NCI-H2081 treated with DMSO at 0.1 percent for 48 hours (cell line): Measurements from ENCODE around the gene CELSR1.

Experiments
- DNase-seq: peaks from one replicate; lab custom pipeline; 2025; lab: John Stamatoyannopoulos, UW

The CELSR1 gene

DNA sequence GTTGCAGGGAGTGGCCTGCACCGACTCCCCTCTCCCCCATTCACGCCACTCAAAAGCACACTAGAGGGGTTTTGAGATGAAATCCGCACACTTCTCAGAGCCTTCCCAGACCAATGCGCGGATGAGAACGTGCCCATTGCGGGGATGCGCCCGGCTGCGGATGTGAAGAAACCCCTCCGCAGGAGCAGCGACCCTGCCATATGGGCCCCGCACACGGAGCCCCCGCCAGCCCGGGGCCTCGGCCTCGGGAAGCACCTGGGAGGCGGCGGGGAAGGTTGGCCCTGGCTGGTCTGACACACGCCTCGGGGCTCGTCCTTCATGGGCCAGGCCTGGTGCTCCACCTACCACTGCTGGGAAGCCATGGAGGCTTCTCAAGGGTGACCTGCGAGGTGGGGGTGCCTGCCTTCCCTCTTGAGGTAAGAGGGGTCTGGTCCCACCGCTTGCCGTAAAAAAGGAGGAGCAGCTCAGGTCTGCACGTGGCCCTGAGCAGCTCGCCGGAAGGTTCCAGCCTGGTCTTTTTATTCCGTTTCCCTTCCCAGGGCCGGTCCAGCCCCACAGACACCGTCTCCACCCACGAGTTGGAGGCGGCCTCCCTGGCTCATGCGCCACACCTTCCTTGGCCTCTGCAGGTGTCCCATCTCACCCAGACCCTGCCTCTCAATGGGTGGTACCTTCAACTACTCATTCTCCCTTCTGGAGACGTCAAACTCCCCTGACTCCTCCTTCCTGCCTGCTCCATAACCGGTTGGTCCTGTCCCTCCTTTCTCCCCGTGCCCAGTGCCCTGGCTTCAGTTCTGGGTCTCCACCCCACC is 162.6 kb downstream of the CELSR1 start:
- no peak for DNase-seq

DNA sequence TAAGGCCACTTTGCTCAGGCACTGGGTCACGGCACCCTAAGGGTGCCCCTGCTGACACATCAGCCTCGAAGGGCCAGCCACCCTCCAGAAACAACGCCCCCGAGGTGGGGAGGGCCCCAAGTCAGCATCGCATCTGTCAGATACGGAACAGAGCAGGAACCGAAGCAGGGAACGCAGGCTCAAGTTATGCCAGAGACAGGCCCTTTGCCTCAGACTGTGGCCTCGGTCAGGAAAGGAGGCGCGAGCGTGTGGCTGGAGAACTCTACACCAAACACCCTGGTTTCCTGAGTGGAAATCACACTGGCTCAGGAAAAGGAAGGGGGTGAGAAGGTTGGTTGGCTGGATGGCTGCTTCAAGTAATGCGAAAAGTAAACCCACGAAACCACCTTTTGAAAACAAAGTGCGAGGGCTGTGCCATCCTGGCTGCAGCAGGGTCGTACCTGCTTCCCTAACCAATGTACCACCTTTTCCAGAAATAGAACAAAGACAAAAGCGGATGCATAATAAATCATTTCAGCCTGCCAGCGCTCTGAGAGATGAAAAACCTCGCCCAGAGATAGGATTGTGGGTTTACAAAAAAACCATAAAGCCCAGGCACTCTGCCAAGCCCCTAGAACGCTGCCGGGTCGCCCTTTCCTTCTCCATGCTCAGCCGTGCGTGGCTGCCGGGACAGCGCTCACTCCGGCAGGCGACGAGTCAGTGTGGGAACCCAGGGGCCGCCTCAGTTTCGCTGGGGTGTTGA is 163.3 kb downstream of the CELSR1 start:
- DNase-seq, result no peak

DNA sequence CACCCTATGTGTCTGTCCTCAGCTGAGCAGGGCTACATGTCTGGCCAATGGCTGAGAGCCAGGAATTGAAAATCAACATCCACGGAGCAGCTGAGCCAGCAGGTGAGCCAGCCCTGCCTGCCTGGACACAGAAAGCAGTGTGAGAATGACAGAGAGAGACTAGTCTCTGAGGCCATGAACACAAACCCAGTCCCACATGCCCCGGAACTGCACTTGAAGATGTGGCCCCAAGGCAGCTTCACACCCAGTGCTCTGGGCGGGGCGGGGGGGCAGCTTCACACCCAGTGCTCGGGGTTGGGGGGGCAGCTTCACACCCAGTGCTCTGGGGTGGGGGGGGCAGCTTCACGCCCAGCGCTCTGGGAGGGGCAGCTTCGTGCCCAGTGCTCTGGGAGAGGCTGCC is 164.3 kb downstream of the CELSR1 start:
- no peak for DNase-seq

DNA sequence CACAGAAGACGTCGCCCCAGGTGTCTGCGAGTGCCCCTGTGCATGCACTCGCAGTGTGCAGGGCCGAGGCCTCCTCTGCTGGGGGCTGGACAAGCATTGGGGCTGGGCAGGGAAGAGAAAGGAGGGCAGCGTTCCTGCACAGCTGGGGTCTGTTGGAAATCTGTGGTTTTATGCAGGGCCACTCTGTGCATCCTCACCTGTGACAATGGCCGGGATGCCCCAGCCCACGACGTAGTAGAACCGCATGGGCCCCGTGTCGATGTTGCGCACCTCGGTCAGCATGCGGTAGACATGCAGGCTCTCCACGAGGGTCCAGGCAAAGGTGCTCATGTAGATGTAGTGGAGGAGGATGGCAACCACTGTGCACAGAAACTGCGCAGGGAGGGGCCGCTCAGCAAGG is 164.7 kb downstream of the CELSR1 start:
- DNase-seq, result no peak

DNA sequence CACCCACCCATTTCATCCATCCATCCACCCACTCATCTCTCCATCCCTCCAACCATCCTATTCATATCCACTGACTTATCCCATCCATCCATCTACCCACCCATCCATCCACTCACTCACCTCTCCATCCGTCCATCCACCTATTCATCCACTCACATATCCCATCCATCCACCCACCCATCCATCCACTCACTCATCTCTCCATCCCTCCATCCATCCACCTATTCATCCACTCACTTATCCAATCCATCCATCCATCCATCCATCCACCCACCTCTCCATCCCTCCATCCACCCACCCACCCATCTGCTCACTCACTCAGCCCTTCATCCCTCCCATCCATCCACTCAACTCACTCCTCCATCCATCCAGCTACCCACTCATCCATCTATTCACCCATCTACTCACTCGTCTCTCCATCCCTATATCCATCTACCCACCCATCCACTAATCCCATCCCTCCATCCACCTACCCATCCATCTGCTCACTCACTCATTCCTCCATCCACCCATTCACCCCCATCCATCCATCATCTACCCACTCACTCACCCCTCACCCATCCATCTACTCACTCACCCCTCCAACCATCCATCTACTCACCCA is 165.7 kb downstream of the CELSR1 start:
- no peak for DNase-seq

DNA sequence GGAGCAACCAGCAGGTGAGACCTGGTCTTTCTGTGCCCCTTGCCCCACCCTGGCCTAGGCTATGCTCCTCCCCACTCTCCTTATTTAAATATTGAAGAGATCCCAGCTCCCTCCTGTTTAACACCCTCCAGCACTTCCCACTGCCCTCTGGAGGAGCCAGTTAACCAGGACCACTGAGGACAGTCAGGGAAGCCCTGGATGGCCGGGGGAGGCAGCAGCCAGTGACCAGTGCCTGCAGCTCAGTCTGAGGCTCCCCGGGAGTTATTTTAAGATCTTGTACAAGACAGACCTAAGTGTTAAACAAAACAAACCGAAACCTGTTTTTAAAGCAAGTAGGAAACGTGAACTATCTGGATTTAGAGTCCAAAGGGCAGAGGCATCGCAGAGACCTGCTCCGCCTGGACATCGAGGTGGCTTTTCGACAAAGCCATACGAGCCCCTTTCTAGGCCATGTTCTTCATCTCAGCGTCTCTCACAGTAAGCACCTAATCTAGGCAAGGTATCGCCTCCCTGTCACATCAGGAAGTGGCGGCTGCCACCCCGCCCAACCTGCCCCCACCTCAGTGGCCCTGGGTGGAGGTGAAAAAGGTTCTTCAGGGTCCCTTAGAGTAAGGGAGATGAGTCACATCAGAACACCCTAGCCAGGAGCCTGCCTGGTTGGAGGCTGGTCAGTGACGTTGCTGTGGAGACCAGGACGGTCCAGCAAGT is 166.7 kb downstream of the CELSR1 start:
- DNase-seq, result no peak

DNA sequence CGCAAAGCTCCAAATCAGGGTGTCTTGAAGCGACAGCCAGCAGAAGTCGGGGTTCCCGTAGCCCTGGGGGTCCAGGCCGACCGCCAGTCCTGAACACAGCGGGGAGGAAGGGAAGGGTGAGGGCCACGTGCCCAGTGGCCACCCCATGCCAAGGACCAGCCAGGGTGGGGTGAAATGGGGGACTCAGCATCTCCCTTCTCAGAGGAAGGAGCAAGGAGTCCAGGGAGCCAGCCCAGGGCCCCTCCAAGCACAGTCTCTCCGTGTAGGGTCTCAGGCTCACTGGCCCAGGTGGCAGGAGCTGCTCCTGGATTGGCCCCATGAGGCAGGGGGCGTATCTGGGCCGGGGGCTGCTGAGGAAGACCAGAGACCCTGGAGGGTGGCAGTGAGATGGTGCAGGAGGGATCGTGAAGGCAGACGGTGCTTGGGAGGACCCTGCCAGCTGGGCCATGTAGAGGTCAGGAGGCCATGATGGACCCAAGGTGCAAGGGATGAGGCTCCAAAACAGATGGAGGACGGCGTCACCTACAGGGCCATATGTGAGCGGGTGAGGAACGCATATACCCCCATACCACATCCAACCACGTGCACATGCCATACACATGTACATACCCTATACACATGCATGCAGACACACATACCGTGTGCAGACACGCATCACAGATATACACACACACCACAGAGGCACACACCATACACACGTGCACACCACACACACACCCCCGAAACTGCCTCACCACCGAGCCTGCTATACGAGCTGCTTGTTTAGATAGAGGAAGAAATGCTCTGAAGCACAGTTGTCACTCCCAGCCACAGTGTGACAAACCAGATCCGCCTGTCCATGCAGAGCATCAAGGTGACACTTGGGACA is 167.5 kb downstream of the CELSR1 start:
- DNase-seq, result no peak

DNA sequence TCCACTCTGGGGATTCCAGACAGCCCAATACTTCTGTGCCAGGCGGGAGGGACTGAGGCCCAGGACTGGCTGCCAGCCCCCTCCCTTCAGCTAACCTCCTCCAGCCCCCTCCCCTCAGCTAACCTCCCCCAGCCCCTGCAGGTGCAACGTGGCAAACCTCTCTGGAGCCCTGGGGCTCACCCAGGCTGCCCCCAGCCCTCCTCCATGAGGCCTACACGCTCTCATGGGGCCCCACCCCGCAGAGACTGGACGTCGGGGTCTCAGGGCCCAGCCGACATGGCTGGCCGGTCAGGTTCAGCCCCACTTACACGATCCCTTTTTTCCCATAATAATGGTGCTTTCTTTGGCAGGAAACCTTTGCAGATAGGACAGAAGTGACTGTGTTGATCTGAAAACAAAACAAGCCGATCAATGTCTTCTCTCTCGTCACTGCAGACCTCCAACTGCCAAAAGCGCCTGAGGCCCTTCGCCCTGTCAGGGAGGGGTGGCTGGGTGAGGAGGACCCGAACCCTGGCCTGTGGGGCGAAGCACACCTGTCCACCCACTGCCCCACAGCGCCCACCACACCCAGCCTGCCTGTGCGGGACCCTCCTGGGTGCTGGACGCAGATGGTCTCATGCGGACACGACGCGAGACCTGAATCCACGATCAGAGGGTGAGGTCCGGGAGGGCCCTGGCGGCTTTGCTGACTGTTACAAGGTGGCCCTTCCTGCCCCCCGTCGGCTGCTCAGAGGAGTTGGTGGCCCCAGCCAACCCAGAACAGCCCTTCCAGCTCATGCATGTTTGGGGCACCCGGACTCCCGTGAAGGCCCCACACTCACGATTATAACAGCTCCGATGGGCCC is 168.3 kb downstream of the CELSR1 start:
- no peak for DNase-seq

DNA sequence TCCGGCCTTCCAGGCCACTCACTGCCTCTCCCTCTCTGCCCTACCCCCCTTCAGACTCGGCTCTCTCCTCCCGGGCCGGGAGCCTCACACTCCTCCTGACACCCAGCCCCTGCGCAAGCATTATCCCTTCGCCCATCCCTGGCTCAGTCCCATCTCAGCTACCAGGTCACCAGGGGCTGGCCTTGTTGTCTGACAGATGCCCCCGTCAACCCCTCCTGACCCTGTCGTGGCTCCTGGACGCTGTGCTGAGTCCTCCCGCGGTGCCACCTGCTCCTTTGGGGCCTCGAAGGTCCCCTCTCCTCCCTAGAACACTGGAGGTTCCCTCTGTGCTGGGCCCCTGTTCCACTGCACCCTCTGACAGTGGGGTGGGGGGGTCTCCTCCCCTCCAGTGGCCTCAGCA is 169.0 kb downstream of the CELSR1 start:
- no peak for DNase-seq

DNA sequence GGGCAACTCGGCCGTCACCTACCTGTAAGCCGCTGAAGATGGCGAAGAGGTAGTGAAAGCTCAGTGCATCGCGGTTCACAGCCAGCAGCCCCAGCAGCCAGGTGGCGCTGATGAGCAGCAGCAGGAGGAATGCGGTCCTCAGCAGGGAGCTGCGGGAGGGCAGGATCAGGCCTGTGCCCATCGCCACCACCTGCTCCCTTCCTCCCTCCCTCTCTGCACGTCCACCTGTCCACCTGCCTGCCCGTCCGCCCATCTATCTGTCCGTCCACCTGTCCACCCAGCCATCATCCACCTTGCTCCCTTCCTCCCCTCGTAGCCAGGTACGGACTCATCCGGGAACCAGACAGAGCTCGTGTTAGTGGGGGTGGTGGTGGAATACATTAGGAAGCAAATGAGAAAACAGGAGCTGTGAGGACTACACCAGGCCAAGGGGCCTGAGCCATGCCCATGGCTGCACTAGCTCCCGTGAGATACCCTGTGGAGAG is 169.7 kb downstream of the CELSR1 start:
- no peak for DNase-seq

DNA sequence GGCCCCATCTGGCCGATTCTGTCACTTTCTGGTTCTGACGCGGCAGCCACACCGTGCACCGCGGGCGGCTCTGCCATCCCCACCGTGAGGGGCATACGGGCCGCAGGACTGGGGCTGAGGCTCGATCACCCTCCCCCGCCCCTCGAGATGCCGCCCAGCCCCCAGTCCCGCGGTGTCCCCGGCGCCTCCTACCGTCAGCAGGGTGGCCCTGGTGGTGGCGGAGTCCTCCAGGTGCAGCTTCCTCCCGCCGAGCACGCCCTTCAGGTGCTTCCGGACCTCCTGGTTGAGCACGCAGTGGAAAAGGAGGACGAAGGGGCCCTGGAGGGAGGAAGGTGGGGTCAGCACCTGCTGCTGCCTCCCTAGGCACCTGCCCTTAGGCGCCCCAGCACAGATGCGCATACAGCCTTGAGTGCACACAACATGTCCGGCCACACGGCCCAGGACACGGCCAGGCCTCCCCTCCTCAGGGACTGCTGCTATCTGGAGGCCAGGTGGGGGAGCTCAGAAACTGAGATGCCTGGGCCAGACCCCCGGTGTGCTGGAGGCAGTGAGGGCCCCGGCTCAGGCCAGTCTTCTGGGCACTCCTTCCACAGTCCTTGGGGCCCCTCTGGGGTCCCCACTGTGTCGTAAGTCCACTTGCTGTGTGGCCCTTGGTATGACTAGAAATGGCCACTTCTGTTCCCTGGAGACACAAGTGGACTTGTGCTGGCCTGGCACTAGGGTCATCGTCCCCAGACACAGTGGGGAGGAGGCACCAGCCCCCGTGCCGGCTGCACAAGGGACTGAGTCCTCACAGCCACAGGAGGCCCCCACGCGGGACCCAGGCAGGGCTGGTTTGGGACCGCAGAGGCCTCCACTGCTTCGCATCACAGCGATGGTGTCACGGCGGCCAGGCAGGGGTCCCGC is 170.4 kb downstream of the CELSR1 start:
- no peak for DNase-seq

DNA sequence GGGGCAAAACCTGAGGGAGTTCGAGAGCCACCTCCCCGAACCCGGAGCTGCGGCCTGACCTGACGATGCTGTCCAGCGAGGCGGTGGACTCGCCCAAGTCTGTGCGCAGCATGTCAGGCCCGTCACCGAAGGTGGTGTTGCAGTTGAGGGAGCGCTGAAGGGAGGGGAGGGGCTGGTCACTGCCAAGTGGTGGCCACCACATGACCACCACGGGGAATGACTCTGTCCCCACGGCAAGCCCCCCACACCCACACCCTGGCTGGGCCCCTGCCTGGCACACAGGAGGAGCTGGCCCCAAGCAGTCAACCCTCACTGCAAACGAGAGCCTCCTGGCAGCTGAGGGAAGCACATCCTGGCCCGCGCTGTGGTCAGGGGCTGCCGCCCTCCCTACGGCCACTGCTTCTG is 171.1 kb downstream of the CELSR1 start:
- no peak for DNase-seq

DNA sequence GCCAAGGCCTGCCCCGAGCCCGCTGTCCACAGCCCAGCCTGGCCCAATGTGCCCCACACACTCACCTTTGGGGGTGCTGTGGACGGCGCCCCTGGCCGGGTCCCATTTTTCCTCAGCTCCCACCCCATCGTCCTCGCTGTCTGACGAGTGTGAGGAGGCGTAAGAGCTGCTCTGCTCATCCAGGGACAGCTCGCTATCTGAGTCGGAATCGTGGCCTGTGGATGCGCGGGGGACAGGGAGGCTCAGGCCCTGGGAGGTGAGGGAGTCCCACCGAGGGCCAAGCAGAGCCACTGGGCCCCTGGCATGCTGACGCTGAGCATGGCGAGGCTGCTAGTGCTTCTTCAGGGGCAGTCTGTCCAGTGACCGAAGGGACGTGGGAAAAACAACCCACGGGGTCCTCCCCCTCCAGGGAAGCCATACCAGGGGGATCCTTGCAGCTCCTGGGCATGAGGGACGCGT is 172.2 kb downstream of the CELSR1 start:
- DNase-seq, result no peak

DNA sequence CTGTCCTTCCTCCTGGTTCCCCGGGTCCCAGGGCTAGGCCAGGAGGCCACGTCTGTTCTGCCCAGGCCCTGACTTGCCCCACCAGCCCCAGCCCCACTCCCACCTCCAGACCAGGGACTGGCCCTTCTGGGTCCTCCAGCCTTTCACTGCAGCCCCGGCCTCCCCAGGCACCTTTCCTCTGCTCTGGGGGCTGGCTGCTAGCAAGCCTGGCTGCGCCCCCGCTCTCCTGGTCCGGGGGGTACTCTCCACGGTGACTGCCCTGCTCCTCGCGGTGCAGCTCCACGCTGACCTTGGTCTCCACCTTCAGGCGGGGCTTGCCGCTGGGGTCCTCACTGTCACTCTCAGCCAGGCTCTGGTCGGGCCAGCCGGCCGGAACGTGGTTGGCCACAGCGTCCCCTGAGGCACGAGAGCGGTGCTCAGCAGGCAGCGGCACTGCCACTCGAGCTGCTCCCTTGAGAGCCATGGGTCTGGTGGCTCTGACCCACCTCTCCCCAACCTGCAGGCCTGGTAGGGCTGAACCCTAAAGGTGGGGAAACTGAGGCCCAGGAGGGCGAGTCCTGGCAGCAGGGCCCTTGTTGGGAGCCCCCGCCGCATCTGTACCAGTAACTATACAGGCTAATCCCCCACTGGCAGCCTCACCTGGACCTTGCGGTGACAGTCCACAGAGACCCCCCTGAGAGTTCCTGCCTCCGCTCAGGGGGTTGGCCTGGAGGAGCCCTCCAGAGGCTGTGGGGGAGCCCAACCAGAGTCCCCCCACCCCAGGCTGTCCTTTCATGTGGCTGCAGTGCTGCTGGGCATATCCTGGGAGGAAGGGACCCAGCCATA is 172.9 kb downstream of the CELSR1 start:
- DNase-seq, result no peak

DNA sequence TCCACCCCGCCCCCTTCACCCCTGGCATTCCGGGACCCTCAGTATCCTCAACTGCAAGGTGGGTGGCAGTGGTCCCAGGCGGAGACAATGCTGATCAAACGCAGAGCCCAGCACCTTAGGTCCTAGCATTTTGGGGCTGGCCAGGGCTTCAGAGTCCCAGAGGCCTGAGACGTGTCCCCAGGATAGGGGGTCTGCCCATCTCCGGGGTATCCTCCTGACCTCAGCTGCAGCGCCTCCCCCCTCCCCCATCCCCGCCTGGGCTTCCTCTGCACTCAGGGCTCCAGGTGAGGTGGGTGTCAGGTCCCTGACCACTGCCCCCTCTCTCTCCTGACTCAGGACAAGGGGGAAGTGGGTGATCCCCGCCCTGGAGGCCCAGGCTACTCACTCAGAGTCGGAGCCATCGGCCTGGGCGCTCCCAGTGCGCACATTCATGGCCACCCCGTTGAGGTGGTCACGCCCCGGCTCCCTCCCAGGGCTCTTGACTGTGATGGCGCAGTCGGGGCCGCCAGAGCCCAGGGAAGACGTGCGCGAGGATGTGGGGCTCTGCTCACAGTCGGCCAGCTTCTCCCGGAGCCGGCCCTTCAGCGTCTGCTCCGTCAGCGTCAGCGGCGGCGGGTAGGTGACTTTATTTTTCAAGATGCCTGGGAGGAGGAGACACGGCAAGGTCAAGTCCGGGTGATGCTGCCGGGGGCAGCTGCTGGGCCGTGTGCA is 173.7 kb downstream of the CELSR1 start:
- no peak for DNase-seq

DNA sequence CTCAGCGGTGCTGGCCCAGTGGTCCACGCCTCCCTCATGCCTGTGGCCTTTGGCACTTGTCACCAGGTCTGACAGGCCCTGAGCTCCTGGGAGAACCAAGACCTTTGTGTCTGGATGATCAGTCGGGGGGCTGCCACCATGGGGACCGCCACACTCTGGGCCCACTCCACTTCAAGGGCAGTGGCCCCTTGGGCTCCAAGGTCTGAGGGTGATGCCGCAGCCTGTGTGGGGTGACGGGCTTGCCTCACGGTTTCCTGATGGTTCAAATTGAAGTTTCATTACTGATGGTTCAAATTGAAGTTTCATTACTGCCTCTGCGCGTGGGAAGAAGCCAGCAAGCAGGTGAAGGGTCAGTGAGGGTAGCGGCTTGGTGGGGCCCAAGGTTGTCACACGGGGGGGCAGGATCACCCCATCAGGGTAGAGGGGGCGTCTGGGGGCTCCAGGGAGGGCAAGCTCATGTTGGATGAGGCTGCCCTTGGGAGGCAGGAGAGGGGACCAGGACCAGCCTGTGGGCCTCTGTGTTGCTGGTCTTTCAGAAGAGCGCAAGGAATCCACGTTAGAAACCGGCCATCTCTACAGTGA is 174.4 kb downstream of the CELSR1 start:
- DNase-seq, result no peak

DNA sequence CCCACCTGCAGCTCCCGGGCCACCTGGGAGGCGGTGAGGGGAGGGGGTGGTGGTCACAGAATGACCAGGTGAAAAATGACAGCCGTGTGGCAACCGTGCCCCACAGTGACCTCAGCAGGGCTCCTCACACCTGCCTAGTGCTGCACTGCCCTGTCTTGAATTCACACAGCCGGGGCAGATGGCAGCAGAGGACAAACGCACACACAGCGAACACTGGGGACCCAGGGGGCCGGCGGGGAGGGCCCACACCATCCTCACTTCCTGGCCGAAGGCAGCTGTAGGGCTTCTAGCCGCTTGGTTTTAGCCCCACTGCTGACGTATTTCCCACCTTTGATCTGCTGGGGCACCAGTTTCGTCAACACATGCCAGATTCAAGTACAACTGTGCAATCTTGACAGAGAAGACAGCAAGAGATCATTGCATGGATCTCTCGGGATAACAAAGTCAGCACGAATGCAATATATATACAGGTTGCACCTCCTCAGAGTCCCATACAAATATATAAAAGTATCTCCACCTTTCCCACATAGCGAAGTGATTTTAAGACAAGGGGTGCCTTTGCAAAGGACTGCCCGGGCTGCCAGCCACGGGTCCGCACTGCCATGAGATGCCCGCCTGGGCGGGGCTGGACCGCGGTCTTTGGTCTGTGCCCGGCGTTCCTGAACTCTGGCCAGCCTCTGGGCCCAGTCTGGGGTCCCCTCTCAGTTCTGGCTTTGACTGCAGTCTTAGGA is 175.1 kb downstream of the CELSR1 start:
- no peak for DNase-seq
